ENCODE results near the gene SCMH1. TPM values are rescaled to one million over a fixed set of nuclear protein-coding genes. Genes with fewer than 3 reads are reported as not detected.
A peak's percentile ranks its signal among the peaks of the same experiment; 100 is the strongest.
"Not testable (repeated sequence)": the region's sequence is repeated elsewhere in the genome, so short reads cannot be mapped to it uniquely, and the experiment has no call there.

Gene SCMH1
- polyA plus RNA-seq (ENCODE audit: insufficient read length) = 35.8 TPM

DNA sequence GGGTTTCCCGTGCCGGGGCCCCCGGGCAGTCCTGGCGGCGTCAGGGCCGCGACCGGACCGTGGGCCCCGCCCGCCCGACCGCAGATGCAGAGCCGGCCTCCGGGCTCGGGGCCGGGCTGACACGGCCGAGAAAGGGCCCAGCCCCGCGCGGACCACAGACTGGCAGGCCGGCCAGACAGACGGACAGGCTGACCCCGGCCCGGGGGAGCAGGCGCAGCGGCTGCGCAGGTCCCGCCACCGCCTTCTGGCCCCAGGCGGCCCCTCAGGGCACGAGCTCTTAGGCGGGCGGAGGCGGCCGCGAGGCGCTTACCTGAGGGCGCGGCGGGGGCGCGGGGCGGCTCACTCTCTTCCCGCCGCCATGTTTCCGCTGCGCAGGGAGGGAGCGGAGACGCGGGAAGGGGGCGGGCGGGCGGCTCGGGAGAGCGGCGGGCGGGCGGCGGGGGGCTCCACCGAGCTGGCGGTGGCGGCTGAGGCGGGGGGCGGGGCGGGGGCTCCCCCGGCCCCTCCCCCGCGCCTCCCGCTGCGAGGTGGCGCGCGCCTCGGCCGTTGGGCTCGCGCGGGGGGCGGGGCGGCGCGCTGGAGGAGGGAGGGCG lies at the start of gene SCMH1:
SCMH1 (minus strand) TSS at position 558 of the 593 bp plus-strand sequence. CDS start 56,173 bp downstream, outside the sequence.
- no peak for DNase-seq (ENCODE audit: low read depth)

DNA sequence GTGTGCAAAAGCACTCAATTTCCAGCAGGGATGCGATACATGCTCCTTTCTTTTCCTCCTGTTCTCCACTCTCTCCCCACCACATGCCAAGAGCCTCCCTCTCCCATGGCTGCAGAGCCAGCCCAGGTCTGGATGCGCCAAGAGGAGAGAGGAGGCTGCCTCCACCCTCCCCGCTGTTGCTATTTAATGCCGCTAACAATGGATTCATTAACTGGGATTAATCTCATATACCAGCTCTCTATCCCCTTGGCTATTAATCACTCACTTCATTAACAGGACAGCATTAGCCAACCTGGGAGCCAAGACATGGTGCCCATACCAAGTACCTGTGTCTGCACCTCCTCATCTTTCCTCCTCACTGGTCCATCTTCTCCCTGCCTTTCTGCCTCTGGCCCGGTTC lies 49.1 kb upstream of the SCMH1 start:
- DNase-seq (ENCODE audit: low read depth) = no peak

DNA sequence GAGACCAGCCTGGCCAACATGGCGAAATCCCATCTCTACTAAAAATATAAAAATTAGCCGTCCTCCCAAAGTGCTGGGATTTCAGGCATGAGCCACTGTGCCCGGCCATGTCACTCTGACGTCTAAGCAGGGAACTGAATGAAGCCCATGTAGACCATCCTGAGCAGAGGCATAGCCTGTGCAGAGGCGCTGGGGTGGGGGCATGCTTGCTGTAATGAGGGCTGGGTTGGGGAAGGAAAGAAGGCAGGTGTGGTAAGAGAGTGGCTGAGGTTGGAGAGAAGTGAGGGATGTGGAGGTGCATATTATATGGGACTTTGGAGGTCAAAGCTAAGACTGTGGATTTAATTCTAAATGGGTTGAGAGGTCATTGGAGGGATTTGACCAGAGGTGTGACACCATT lies 47.1 kb upstream of the SCMH1 start:
- no peak for DNase-seq (ENCODE audit: low read depth)

DNA sequence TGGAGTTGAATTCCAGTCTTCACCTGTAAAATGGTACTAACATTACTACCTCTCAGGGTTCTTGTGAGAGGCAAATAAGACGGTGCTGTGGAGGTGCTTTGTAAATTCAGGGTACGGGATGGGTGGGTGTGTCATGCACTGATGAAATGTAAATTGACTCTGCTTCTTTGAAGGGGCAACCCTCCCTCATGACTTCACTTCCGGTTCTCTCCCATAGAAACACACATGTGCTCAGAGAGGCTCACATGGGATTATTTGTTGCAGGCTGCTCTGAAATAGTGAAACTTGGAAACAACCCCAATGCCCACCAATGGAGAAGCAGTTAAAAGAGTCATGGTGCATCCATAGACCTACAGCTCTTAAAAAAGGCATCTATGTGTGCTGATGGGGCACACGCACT lies 44.9 kb upstream of the SCMH1 start:
- no peak for DNase-seq (ENCODE audit: low read depth)

DNA sequence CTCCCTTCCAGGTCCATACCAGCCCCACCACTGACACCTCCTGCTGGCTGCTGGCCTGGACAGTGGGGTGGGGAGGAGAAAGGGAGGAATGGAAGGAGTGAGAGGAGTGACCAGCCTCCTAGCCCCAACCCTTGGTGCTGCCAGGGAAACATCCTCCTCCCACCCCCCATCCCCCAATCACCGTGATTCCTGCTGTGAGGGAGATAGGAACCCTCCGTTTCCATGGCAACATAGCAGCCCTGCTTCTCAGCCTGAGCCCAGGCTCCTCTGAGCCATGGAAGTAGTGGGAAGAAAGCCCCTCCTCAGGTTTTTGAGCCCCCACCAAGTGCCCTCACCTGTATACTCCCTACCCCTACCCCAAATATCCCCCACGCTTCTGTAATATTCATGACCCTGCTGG lies 44.4 kb upstream of the SCMH1 start:
- no peak for DNase-seq (ENCODE audit: low read depth)

DNA sequence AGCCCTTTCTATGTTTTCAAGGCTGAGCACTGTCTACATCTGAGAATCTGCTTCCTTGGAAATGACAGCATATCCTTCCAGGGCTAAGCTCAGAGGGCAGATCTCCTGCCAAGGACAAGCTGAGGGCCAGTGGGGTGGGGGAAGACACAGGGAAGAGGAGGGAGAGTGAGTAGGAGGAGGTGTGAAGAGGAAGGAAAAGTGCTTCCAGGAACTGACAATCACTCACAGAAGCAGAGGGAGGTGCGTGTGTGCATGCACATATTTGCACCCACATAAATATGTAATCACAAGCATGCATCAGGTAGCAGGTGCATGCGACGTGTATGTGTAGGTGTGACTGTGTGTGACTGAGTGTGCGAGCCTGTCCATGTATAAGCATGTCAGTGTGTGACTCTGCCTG lies 43.7 kb upstream of the SCMH1 start:
- no peak for DNase-seq (ENCODE audit: low read depth)

DNA sequence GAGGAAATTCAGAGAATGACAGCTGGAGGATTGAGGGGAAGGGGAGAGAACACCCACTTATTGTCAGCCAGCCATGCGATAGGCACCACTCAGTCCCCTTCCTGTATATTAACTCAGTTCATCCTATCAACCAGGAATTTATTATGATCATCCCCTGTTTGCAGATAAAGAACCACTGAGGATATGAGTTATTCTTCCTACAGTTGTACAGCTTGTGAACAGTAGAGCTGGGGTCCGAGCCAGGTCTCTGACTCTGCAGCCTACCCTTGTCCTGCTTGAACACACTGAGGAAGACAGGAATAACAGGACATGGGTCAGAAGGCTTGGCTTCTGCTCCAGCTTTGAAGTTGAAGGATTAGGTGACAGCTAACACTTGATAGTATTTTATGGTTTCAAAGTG lies 42.0 kb upstream of the SCMH1 start:
- no peak for DNase-seq (ENCODE audit: low read depth)

DNA sequence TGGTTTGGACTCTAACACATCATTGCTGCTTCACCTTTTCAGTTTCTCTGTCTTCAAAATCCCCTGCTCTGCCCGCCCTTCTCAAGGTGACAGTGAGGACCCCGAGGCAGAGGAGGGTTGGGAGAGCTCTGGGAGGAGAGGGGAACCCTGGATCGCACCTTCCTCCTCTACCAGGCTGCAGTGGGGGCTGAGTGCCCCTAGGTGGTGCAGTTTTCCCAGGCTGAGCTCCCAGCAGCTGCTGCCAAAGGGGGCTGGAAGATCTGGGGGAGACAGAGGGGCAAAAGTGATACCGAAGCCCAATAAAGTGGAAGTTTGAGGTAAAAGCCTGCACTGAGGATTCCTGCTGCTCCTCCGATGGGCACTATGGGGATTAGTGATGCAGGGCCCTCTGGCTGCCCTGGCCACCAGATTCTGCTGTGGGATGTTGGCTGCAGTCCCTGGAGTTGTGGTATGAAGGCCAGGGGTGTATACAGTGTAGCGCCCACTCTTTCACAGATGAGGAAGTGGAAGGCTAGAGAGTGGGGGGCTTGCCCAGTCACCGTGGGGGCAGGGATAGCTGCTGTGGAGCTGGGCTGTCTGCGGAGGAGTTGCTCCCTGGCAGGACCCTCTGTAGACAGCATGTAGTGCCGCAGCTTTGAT lies 40.7 kb upstream of the SCMH1 start:
- no peak for DNase-seq (ENCODE audit: low read depth)

DNA sequence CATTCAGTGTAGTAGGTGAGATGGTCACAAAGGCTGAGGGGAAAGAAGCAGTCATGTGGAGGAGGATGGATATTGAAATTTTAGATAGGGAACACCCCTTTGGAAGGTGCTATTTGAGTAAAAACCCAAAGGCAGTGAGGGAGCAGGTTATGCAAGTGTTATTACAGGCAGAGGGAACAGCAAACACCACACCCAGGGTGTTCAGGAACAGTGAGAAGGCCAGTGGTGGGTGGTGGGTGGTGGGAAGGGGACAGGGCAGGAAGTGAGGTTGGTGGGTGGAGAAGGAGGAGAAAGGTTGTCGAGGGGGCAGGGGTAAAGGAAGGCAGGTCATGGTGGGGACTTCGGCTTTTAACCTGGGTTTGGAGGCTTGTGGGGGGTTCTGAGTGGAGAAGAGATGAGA lies 39.2 kb upstream of the SCMH1 start:
- no peak for DNase-seq (ENCODE audit: low read depth)

DNA sequence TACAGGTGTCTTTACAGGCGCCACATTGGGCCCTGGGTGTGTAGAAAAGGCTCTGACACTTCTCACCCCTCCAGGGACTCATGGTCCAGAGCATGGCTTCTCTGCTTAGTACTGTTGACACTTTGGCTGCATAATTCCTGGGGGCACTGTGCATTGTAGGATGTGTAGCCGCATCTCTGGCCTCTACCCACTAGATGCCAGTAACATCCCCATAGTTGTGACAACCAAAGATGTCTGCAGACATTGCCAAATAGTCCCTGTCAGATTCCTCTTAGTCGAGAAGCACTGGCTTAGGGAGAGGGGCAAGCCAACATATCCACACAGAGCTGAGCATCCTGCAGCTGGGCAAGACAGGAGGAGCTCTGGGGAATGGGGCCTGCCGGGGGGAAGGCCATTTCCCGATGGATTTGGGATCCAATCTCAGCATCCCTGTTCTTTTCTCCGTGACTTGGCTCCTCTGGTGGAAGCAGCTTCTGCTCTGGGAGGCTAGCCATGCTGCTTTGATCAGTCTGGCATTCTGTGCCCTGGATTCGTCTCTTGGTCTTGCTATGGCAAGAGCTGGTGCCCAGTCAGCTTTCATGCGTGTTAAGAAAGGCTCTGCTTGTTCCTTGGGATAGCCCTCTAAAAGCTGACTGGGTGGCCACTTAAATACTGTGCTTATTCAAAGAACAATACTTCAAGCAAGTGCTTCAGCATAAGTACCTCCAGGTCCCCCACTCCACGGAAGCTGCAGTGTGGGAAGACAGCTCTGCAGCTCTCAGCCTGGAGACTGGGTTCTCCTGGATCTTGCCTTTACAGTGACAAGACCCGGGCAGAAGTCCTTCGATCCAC lies 38.3 kb upstream of the SCMH1 start:
- DNase-seq (ENCODE audit: low read depth) = no peak

DNA sequence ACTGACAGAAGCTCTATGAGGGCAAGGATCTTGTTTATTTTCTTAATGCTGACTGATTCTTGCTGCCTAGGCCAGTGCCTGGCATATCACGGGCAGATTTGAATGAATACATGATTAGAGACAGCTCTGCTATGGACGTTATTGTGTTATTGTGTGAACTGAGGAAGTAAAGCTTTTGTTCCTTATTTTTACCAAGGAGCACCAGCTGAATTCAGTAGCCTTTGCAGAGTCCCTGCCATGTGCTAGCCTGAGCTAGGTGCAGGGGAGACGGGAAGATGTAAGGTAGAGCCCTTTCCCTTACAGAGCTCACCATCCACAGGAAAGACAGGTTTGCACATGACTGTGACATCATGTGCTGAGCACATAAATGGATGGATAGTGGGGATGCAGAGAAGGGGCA lies 36.0 kb upstream of the SCMH1 start:
- no peak for DNase-seq (ENCODE audit: low read depth)

DNA sequence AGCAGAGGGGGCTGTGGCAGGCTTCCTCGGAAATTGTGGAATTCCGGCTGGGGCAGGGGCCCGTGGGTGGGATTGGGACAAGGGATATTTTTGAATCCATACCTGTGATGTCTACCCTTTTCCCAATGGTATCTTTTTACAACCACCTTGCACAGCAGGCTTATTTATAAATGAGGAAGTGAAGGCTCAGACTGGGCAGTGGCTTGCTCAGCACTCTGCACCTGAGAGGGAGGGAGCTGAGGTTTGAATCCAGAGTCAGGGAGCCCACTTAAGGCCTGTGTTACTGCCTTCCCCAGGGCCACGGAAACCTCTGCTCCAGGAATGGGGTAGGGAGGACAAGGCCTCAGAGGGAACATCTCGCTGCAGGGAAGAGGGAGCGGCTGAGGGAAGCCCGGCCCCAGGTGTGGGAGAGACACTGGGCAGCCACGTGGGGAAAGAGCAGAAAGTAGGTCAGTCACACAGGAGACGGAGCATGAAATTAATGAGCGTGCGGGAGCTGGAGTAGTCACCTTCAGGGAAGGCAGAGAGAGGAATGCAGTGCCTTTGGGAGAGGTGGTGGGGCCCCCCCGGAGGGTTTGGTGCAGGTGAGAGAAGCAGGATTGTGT lies 35.4 kb upstream of the SCMH1 start:
- no peak for DNase-seq (ENCODE audit: low read depth)

DNA sequence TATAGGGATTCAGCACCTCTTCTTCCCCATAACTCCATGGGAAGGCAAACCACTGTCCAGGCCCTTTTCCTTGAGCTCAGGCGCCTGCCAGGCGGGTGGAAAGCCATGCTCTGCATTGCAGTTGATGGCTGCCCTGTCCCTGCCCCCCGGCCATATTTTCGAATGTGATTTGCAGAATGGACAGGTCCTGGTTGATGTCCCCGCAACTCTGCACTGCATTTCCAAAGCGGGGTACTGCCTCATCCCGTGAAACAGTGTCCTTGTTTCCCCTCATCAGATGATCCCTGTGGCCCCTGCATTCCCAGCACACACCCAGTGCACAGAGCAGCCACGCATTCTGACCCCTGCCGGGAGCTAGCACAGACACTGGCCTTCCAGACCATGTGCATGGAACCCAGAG lies 33.7 kb upstream of the SCMH1 start:
- DNase-seq (ENCODE audit: low read depth) = no peak

DNA sequence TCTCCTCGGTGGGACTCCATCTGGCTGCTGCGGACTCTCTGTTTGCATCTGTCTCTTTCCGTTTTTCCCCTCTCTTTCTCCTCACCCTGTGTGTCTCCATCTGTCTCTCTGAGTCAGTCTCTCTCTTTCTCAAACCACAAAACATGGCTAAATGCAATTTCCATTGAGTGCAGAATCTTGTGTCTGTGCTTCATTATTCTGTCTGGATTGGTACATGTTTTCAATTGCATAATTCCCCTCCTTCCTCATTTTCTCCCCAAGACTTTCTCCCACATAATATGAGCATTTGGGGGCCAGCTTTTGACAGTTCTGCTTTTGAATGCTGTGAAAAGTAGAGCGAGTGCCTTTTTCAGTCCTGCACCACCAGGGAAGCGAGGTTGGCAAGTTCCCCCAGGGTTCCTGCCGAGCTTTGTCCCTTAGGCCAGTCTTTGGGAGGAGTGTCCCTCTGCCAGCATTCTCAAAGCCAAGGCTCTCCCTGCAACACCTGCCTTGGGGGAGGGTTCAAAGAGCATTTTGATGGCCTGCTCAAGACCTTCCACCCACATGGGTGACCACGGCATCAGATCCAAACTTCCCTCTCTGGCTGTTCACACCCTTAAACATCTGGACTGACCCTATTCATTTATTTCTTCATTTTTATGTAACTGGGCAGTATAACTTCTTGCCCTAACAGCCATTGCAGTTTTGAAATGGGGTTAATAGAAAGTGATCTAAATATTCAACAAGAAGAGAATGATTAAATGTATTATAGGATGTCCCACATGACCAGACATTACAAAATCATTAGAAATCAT lies 32.8 kb upstream of the SCMH1 start:
- no peak for DNase-seq (ENCODE audit: low read depth)

DNA sequence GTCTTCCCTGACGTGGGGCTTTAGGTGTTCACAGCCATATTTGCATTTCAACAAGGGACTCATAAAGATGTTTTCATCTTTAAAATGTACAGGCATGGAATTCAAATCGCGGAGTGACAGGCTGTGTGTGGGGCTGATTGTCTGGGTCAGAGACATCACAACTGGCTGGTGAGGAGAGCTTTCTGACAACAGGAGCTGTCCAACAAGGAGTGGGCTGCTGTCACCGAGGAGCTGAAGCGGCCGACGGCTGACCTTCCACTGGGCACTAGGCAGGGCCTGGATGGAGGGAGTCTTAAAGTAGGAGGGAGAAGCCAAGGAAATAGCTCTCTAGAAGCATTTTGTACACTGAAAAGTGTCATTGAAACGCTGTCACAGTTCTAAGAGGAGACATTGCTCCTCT lies 30.5 kb upstream of the SCMH1 start:
- no peak for DNase-seq (ENCODE audit: low read depth)

DNA sequence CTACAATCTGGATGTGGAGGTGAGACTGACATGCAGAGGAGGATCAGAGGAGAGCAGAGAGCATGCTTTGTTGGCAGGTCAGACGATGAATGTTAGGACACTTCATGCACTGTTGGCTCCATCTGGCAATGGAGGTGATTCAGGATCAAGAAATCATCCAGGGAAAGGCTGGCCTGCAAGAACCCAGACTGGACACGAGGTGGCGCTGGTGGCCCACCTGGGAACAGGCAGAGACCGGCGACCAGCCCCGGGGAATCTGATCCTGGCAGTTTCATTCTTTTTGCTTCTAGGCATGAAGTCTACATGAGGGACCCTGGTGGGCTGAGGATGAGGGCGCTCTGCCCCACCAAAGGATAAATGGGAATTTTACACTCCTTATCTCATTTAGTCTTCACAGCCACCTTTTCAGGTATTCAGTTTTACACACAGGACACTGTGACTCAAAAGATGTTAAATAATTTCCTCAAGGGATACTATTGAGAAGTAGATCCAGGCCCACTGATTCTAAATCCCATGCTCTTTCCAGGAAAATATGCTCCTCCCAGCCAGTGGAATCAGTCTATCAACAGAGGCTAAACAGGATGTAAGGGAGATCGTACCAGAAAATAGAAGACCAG lies 26.2 kb upstream of the SCMH1 start:
- peak; percentile 25 for DNase-seq (ENCODE audit: low read depth)

DNA sequence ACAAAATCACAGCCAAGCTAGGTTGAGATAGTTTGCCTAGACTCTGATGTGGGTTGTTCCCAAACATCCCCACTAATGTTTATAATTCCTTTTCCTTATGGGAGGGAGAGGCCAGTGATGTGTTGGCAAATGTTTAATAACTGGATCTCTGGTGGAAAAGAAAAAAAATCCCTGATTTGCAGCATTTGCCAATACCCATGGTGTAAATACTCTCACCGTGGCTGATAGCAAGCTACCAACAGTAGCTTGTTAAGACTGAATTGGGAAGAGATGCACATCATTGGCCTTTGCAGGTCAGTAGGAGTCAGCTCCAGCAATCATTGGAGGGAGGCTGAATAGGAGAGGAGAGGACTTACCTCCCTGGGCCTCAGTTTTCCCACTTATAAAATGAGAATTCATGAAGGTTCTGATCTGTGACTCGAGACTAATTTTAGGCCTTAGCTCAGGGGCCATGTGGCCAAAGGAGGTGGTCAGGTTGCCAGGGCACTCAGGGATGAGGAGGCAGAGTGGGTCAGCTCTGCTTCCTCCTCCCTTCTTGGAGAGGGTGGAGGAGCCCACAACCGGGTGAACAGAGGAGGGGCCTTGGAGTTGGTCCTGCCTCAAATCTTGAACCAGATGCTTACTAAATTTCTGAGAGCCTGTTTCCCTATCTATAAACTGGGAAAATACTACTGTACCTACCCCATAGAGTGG lies 20.0 kb upstream of the SCMH1 start:
- no peak for DNase-seq (ENCODE audit: low read depth)

DNA sequence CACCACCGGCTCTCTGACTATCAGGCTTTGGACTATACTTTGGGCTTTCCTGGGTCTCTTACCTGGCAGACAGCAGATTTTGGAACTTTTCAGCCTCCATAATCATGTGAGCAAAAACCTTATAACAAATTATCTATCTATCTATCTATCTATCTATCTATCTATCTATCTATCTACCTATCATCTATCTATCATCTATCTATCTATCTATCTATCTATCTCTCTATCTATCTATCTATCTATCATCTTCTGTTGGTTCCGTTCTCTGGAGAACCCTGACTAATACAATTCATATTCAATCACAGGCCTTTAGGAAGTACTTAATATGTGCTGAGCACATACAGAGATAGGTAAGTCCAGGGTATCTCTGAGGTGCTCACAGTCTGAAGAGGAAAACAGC lies 18.7 kb upstream of the SCMH1 start:
- no peak for DNase-seq (ENCODE audit: low read depth)

DNA sequence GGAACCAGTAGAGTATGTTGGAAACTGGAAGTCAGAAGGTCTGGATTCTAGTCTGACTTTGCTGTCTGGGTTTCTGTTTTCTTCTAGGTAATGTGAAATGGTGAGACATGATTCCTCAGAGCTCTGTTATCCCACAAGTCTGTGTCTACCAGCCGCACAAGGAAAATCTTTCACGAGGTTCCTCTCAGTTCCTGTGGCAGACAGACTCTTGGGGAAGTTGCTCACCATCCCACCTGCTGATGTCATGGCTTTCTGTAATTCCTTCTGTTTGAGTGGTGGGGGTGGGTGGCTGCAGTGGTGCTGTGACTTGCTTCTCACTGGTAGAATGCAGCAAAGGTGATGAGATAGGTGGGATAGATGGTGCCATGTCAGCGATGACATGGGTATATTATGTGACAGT lies 17.1 kb upstream of the SCMH1 start:
- DNase-seq (ENCODE audit: low read depth) = no peak

DNA sequence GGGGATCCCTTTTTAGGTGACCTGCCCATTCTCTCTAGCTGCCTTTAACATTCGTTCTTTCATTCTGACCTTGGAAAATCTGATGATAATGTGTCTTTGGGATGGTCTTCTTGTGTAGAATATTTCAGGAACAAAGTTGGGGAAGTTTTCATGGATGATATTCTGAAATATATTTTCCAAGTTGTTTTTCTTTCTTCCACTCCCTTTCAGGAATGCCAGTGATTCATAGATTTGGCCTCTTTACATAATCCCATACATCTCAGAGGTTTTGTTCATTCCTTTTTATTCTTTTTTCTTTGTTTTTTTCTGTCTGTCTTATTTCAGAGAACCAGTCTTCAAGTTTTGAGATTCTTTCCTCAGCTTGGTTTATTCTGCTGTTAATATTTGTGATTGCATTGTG lies 13.9 kb upstream of the SCMH1 start:
- no peak for DNase-seq (ENCODE audit: low read depth)

DNA sequence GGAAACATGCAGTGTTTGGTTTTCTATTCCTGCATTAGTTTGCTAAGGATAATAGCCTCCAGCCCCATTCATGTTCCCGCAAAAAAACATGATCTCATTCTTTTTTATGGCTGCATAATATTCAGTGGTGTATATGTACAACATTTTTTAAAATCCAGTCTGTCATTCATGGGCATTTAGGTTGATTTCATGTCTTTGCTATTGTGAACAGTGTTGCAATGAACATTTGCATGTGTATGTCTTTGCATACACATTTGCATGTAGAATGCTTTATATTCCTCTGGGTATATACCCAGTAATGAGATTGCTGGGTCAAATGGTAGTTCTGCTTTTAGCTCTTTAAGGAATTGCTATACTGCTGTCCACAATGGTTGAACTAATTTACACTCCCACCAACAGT lies 9.0 kb upstream of the SCMH1 start:
- DNase-seq (ENCODE audit: low read depth) = not testable (repeated sequence)
